Cardiac muscle cell (in vitro differentiated cells and primary cell): ENCODE data around the gene BPIFA3. TPM values are rescaled to one million over a fixed set of nuclear protein-coding genes. Genes with fewer than 3 reads are reported as not detected.
"Not testable (repeated sequence)": the region's sequence is repeated elsewhere in the genome, so short reads cannot be mapped to it uniquely, and the experiment has no call there.

Experiments
- DNase-seq, 2 donors: peaks; one replicate each; pipeline versions ENCODE4 v3.0.0 to v3.0.0-alpha.2; 2010 to 2017; ENCODE audit warnings: low read depth in 1 of 2, low spot score in 1 of 2
- H3K27ac ChIP-seq: fragments of 200-600 bp; sonication (generic); 2 replicates; pipeline ENCODE4 v1.5.1; 2016
- H3K27me3 ChIP-seq: fragments of 200-600 bp; sonication (generic); 2 replicates; pipeline ENCODE4 v1.6.0; 2016; ENCODE audit warnings: control low read depth
- H3K36me3 ChIP-seq: fragments of 200-600 bp; sonication (generic); 2 replicates; pipeline ENCODE4 v1.5.1; 2016; ENCODE audit warnings: control low read depth
- H3K4me1 ChIP-seq: fragments of 200-600 bp; sonication (generic); 2 replicates; pipeline ENCODE4 v1.8.1; 2017; ENCODE audit warnings: low read depth, mild to moderate bottlenecking, mixed run types
- H3K4me3 ChIP-seq: fragments of 200-600 bp; sonication (generic); 2 replicates; pipeline ENCODE4 v1.5.1; 2016; ENCODE audit warnings: mild to moderate bottlenecking
- H3K9me3 ChIP-seq: fragments of 200-600 bp; sonication (generic); 2 replicates; pipeline ENCODE4 v1.5.1; 2017; ENCODE audit warnings: low read depth, mild to moderate bottlenecking, control low read depth
- polyA plus RNA-seq: library from polyadenylated mRNA; unstranded; fragments of >200 nt; fragmentation: Nextera tagmentation; extraction: Ambion mirVana; gene quantifications from 2 replicates; pipeline ENCODE4 v1.2.1, GENCODE V29; 2016
- total RNA-seq: library from RNA; depleted of rRNA; stranded (reverse); fragments of >200 nt; gene quantifications from 2 replicates; pipeline ENCODE4 v1.2.3, GENCODE V29; 2016
- TF ChIP-seq, protein P1 (sequence below): IDR thresholded peaks from 2 replicates; pipeline ENCODE4 v1.5.1; 2012; ENCODE audit warnings: low read depth, mild to moderate bottlenecking, low read length

Gene BPIFA3
- total and polyA plus RNA-seq, 2 experiments from 2014 or later = not detected

- Histone ChIP-seq H3K4me1 (no peaks in the 10 kb centered on the region), H3K4me3 (no peak overlapping the region), H3K27me3 (no peaks in the 10 kb centered on the region), H3K27ac (no peak overlapping the region), H3K9me3 (no peaks in the 10 kb centered on the region), H3K36me3 (no peaks in the 10 kb centered on the region)
- no peak for DNase-seq
- TF ChIP-seq, protein P1, sequence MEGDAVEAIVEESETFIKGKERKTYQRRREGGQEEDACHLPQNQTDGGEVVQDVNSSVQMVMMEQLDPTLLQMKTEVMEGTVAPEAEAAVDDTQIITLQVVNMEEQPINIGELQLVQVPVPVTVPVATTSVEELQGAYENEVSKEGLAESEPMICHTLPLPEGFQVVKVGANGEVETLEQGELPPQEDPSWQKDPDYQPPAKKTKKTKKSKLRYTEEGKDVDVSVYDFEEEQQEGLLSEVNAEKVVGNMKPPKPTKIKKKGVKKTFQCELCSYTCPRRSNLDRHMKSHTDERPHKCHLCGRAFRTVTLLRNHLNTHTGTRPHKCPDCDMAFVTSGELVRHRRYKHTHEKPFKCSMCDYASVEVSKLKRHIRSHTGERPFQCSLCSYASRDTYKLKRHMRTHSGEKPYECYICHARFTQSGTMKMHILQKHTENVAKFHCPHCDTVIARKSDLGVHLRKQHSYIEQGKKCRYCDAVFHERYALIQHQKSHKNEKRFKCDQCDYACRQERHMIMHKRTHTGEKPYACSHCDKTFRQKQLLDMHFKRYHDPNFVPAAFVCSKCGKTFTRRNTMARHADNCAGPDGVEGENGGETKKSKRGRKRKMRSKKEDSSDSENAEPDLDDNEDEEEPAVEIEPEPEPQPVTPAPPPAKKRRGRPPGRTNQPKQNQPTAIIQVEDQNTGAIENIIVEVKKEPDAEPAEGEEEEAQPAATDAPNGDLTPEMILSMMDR = no peak
These were observed 33.8 kb upstream of the BPIFA3 start for GRCh38 chr20:33183312-33183711.

GRCh38 chr20:33185031-33185590 is 32.0 kb upstream of the BPIFA3 start:
- H3K27ac ChIP-seq, H3K27me3 ChIP-seq, H3K9me3 ChIP-seq, DNase-seq, H3K36me3 ChIP-seq, H3K4me1 ChIP-seq, H3K4me3 ChIP-seq: not testable (repeated sequence)

DNA sequence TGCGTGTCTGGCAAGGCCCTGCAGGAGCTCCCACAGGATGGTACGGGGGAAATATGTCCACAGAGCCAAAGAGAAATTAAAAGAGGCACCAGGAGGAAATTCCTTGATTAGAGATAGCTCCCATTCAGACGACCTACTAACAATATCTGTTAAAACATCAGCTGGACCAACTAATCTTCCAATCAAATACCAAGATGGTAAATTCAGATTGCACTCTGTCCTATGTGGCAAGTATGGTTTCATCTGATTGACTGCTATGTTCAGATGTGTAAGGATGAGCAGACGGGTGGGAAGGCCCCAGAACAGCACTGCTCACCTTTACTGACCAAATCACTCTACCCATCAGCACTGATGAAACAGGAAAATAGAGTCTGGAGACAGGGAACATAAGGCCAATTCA is 29.7 kb upstream of the BPIFA3 start:
- H3K36me3 ChIP-seq = no peaks in the 10 kb centered on the region
- DNase-seq = no peak
- H3K27ac ChIP-seq = no peak overlapping the region
- no peaks in the 10 kb centered on the region for H3K9me3 ChIP-seq
- H3K27me3 ChIP-seq = peaks cover 4% of the 10 kb centered on the region
- H3K4me3 ChIP-seq = no peak overlapping the region
- H3K4me1 ChIP-seq = no peaks in the 10 kb centered on the region
- TF ChIP-seq, protein P1 = no peak

DNA sequence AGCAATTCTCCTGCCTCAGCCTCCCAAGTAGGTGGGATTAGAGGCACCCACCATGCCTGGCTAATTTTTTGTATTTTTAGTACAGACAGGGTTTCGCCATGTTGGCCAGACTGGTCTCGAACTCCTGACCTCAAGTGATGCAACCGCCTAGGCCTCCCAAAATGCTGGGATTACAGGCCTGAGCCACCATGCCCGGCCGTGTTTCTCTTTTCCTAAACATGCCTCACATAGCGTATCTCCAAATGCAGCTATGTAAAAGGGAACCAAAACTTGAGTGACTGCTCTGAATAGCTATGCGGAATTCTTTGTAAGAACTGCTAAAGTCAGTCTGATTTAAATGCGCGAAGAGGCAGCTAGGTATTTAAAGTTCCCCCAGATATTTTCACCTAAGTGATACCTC is 28.7 kb upstream of the BPIFA3 start:
- no peak overlapping the region for H3K4me3 ChIP-seq
- H3K27me3 ChIP-seq = peaks cover 4% of the 10 kb centered on the region
- DNase-seq = no peak
- H3K9me3 ChIP-seq = no peaks in the 10 kb centered on the region
- H3K36me3 ChIP-seq = no peaks in the 10 kb centered on the region
- no peaks in the 10 kb centered on the region for H3K4me1 ChIP-seq
- H3K27ac ChIP-seq = no peak overlapping the region
- TF ChIP-seq, protein P1 = no peak

DNA sequence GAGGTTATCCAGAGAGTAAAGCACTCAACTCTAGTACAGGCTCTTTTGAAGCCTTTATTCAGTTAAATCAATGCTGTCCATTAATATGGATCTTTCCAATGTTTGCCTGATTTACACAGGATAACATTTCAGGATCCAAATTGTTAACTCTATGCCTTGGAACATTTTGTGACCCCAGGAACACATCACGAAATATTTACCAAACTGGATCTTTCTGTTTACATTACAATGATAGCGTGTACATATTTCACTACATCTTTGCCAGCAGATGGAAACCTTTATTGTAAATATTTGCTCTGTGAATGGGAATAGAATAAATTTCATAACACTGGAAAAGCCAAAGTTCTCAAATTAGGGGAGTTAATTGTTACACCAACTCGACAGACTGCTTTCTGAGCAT is 25.7 kb upstream of the BPIFA3 start:
- no peaks in the 10 kb centered on the region for H3K9me3 ChIP-seq
- no peak overlapping the region for H3K27ac ChIP-seq
- H3K27me3 ChIP-seq = peaks cover 4% of the 10 kb centered on the region
- no peaks in the 10 kb centered on the region for H3K36me3 ChIP-seq
- TF ChIP-seq, protein P1 = no peak
- no peak for DNase-seq
- H3K4me3 ChIP-seq = no peak overlapping the region
- no peaks in the 10 kb centered on the region for H3K4me1 ChIP-seq

DNA sequence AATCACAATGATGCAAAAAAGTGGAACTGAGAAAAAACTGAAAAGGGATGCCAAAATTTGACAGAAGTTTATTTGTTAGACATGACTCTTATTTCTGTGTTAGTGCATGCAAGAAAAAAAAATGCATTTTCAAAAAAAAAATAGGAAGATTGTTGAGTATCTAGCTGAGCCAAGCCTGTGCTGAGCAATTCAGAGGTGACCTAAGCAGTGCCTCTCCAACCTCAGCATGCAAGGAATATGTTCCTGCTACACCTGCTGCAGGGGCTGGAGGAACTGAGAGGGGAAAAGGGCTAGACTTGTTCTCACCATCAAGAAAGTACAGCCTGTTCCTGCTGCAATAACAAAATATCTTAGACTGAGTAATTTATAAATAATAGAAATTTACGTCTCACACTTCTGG is 25.2 kb upstream of the BPIFA3 start:
- no peaks in the 10 kb centered on the region for H3K9me3 ChIP-seq
- TF ChIP-seq, protein P1 = no peak
- no peak overlapping the region for H3K27ac ChIP-seq
- no peaks in the 10 kb centered on the region for H3K36me3 ChIP-seq
- no peak for DNase-seq
- H3K4me1 ChIP-seq = no peaks in the 10 kb centered on the region
- H3K27me3 ChIP-seq = peaks cover 4% of the 10 kb centered on the region
- H3K4me3 ChIP-seq = no peak overlapping the region
